H9 (cell line): Measurements from ENCODE around the gene DLG2. TPM values are rescaled to one million over a fixed set of nuclear protein-coding genes. Genes with fewer than 3 reads are reported as not detected.

Experiments used
- DNase-seq: peaks from one replicate; pipeline ENCODE4 v3.0.0-alpha.2; 2017
- H2AFZ ChIP-seq: one replicate; pipeline ENCODE4 v1.6.1; 2013; ENCODE audit warnings: mild to moderate bottlenecking, low read length, control low read depth, moderate library complexity
- H2AK5ac ChIP-seq: 2 replicates; pipeline ENCODE4 v1.6.1; 2013; ENCODE audit warnings: low read length, control low read depth, mixed read lengths; ENCODE audit not compliant: insufficient read length
- H2BK120ac ChIP-seq: one replicate; pipeline ENCODE4 v1.6.1; 2013; ENCODE audit warnings: low read depth, mild to moderate bottlenecking, low read length, control low read depth, inconsistent platforms; ENCODE audit not compliant: poor library complexity, severe bottlenecking
- H2BK12ac ChIP-seq: 2 replicates; pipeline ENCODE4 v1.6.1; 2013; ENCODE audit warnings: low read length, control low read depth, mixed read lengths, low read depth; ENCODE audit not compliant: insufficient read length
- H2BK15ac ChIP-seq: 2 replicates; pipeline ENCODE4 v1.6.1; 2013; ENCODE audit warnings: low read depth, low read length, control low read depth
- H2BK20ac ChIP-seq: one replicate; pipeline ENCODE4 v1.6.1; 2013; ENCODE audit warnings: low read depth, mild to moderate bottlenecking, low read length, control low read depth, inconsistent platforms; ENCODE audit not compliant: poor library complexity, severe bottlenecking
- H2BK5ac ChIP-seq: 2 replicates; pipeline ENCODE4 v1.6.1; 2013; ENCODE audit warnings: low read length, control low read depth, mixed read lengths; ENCODE audit not compliant: insufficient read length
- H3K14ac ChIP-seq: 2 replicates; pipeline ENCODE4 v1.6.1; 2013; ENCODE audit warnings: low read length, control low read depth; ENCODE audit not compliant: insufficient read depth
- H3K18ac ChIP-seq: 2 replicates; pipeline ENCODE4 v1.6.1; 2013; ENCODE audit warnings: low read depth, mild to moderate bottlenecking, mixed read lengths, low read length, control low read depth; ENCODE audit not compliant: insufficient read length
- H3K23ac ChIP-seq: 2 replicates; pipeline ENCODE4 v1.6.1; 2013; ENCODE audit warnings: low read length, control low read depth, mixed read lengths, low read depth; ENCODE audit not compliant: insufficient read length
- H3K23me2 ChIP-seq: 2 replicates; pipeline ENCODE4 v1.6.1; 2013; ENCODE audit warnings: low read depth, mild to moderate bottlenecking, mixed read lengths, low read length, control low read depth; ENCODE audit not compliant: insufficient read length, poor library complexity, severe bottlenecking
- H3K27ac ChIP-seq: 2 replicates; pipeline ENCODE4 v1.5.1; 2013; ENCODE audit warnings: low read length, control low read depth, mixed read lengths, low read depth; ENCODE audit not compliant: insufficient read length
- H3K27me3 ChIP-seq: 2 replicates; pipeline ENCODE4 v1.6.1; 2013; ENCODE audit warnings: low read length, control low read depth, inconsistent platforms; ENCODE audit not compliant: insufficient read depth
- H3K4ac ChIP-seq: 2 replicates; pipeline ENCODE4 v1.6.1; 2013; ENCODE audit warnings: low read depth, mild to moderate bottlenecking, control low read depth, inconsistent platforms, low read length, moderate library complexity
- H3K4me1 ChIP-seq: 2 replicates; pipeline ENCODE4 v1.6.1; 2013; ENCODE audit warnings: low read length, control low read depth, inconsistent platforms; ENCODE audit not compliant: insufficient read depth
- H3K4me2 ChIP-seq: 2 replicates; pipeline ENCODE4 v1.6.1; 2013; ENCODE audit warnings: low read length, control low read depth, mixed read lengths; ENCODE audit not compliant: insufficient read length, insufficient read depth
- H3K56ac ChIP-seq: 2 replicates; pipeline ENCODE4 v1.6.1; 2013; ENCODE audit warnings: low read depth, mild to moderate bottlenecking, mixed read lengths, low read length, control low read depth; ENCODE audit not compliant: insufficient read length
- H3K79me1 ChIP-seq: 2 replicates; pipeline ENCODE4 v1.6.1; 2013; ENCODE audit warnings: low read depth, mild to moderate bottlenecking, moderate library complexity, low read length, control low read depth, inconsistent platforms; ENCODE audit not compliant: insufficient read depth, poor library complexity, severe bottlenecking
- H3K79me2 ChIP-seq: 2 replicates; pipeline ENCODE4 v1.6.1; 2013; ENCODE audit warnings: low read length, control low read depth, inconsistent platforms; ENCODE audit not compliant: insufficient read depth
- H3K9ac ChIP-seq: 2 replicates; pipeline ENCODE4 v1.6.1; 2013; ENCODE audit warnings: low read length, control low read depth, mixed read lengths; ENCODE audit not compliant: insufficient read length; ENCODE audit errors: extremely low read depth
- H3K9me3 ChIP-seq: one replicate; pipeline ENCODE4 v1.6.1; 2013; ENCODE audit warnings: low read depth, low read length, inconsistent platforms; ENCODE audit not compliant: control insufficient read depth
- H3T11ph ChIP-seq: one replicate; pipeline ENCODE4 v1.6.1; 2013; ENCODE audit warnings: mild to moderate bottlenecking, low read length, control low read depth, inconsistent platforms
- H4K20me1 ChIP-seq: one replicate; pipeline ENCODE4 v1.6.1; 2013; ENCODE audit not compliant: control insufficient read depth, insufficient read length, insufficient read depth
- H4K5ac ChIP-seq: 2 replicates; pipeline ENCODE4 v1.6.1; 2013; ENCODE audit warnings: low read depth, mild to moderate bottlenecking, mixed read lengths, low read length, control low read depth; ENCODE audit not compliant: insufficient read length
- H4K8ac ChIP-seq: replicated peaks from 2 replicates; pipeline ENCODE4 v1.6.1; 2013; ENCODE audit warnings: low read length, control low read depth, mixed read lengths, low read depth; ENCODE audit not compliant: insufficient read length
- H4K91ac ChIP-seq: 2 replicates; pipeline ENCODE4 v1.6.1; 2013; ENCODE audit warnings: low read depth, mild to moderate bottlenecking, moderate library complexity, mixed read lengths, low read length, control low read depth; ENCODE audit not compliant: insufficient read length
- H3K27ac Mint-ChIP-seq, 3 experiments: 2 replicates in 2 of 3; 3 replicates in 1 of 3; pipeline ENCODE4 v1.8.0; 2020 to 2021; ENCODE audit warnings: mixed read lengths in 3 of 3, mild to moderate bottlenecking in 1 of 3, moderate library complexity in 1 of 3
- H3K27me3 Mint-ChIP-seq: 2 replicates; pipeline ENCODE4 v1.8.0; 2021; ENCODE audit warnings: low read depth, mild to moderate bottlenecking, moderate library complexity, mixed read lengths
- H3K36me3 Mint-ChIP-seq, 3 experiments: 2 replicates in 2 of 3; 3 replicates in 1 of 3; pipeline ENCODE4 v1.8.0; 2020 to 2021; ENCODE audit warnings: low read depth in 3 of 3, mixed read lengths in 3 of 3; ENCODE audit not compliant: insufficient read depth in 1 of 3
- H3K4me1 Mint-ChIP-seq, 2 experiments: 2 replicates each; pipeline ENCODE4 v1.8.0; 2020; ENCODE audit warnings: mixed read lengths in 2 of 2
- H3K4me3 Mint-ChIP-seq, 2 experiments: 2 replicates in 1 of 2; 3 replicates in 1 of 2; pipeline ENCODE4 v1.8.0; 2020 to 2021; ENCODE audit warnings: mild to moderate bottlenecking in 2 of 2, mixed read lengths in 2 of 2, moderate library complexity in 1 of 2
- H3K9me3 Mint-ChIP-seq, 2 experiments: 2 replicates in 1 of 2; 3 replicates in 1 of 2; pipeline ENCODE4 v1.8.0; 2020; ENCODE audit warnings: mild to moderate bottlenecking in 2 of 2, mixed read lengths in 2 of 2, moderate library complexity in 1 of 2
- WGBS: extraction: QIAGEN DNeasy Blood & Tissue Kit; methylation state at CpG from one replicate; pipeline ENCODE4 v1.1.7; 2013; ENCODE audit warnings: missing lambda C conversion rate, low lambda C conversion rate, mixed read lengths; ENCODE audit not compliant: insufficient read length; ENCODE audit errors: extremely low coverage; 5-methylcytosine and 5-hydroxymethylcytosine counted together
- total RNA-seq: library from RNA; stranded (reverse); gene quantifications from 2 replicates; pipeline ENCODE4 v1.2.1, GENCODE V29; 2021
- TF ChIP-seq, protein P1 (sequence below): fragments of 200-600 bp; sonication (generic); conservative IDR thresholded peaks from 3 replicates; pipeline ENCODE4 v1.8.0; 2021; ENCODE audit warnings: antibody characterized with exemption, mild to moderate bottlenecking

DLG2 gene
- total RNA-seq, 1 experiment from 2014 or later, result 8.0 TPM

DNA sequence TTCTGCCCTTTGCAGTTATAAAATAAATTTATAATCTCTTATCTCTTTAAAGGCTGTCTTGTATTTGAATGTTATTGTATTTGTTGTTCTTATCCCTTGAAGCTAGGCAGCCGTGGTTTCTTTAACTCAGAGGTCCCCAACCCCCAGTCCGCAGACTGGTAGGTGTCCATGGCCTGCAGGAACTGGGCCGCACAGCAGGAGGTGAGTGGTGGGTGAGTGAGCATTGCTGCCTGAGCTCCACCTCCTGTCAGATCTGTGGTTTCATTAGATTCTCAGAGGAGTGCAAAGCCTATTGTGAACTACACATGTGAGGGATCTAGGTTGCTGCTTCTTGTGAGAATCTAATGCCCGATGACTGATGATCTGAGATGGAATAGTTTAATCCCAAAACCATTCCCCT, 1961.0 kb downstream of the DLG2 start:
- Histone ChIP-seq H3K56ac (no peak overlapping the region), H4K8ac (no peak overlapping the region), H2BK20ac (no peak overlapping the region), H3K9me3 (no peaks in the 10 kb centered on the region), H3K27me3 (no peaks in the 10 kb centered on the region), H2AK5ac (no peak overlapping the region), H3K18ac (no peak overlapping the region), H4K20me1 (no peaks in the 10 kb centered on the region), H3K9ac (no peak overlapping the region), H3K4ac (no peak overlapping the region), H3K27ac (no peak overlapping the region), H3K79me2 (no peaks in the 10 kb centered on the region), H2BK12ac (no peak overlapping the region), H3K4me2 (no peak overlapping the region), H4K91ac (no peak overlapping the region), H3K4me1 (peaks cover 5% of the 10 kb centered on the region; the same call in 1 of the 2 replicates), H3T11ph (no peak overlapping the region), H3K23me2 (no peaks in the 10 kb centered on the region), H2BK5ac (no peak overlapping the region), H2AFZ (no peak overlapping the region), H3K14ac (no peak overlapping the region), H3K23ac (no peak overlapping the region), H3K79me1 (no peaks in the 10 kb centered on the region), H2BK120ac (no peak overlapping the region), H2BK15ac (no peak overlapping the region), H4K5ac (no peak overlapping the region)
- H3K36me3 Mint-ChIP-seq, result no peaks in the 10 kb centered on the region
- H3K27me3 Mint-ChIP-seq, result no peaks in the 10 kb centered on the region
- DNase-seq, result no peak
- WGBS, result no CpG with 5 or more reads among the region's 4 CpGs
- H3K4me3 Mint-ChIP-seq, result no peak overlapping the region
- H3K4me1 Mint-ChIP-seq, result peaks cover 8 to 23% of the 10 kb centered on the region in 2 experiments
- TF ChIP-seq, protein P1, sequence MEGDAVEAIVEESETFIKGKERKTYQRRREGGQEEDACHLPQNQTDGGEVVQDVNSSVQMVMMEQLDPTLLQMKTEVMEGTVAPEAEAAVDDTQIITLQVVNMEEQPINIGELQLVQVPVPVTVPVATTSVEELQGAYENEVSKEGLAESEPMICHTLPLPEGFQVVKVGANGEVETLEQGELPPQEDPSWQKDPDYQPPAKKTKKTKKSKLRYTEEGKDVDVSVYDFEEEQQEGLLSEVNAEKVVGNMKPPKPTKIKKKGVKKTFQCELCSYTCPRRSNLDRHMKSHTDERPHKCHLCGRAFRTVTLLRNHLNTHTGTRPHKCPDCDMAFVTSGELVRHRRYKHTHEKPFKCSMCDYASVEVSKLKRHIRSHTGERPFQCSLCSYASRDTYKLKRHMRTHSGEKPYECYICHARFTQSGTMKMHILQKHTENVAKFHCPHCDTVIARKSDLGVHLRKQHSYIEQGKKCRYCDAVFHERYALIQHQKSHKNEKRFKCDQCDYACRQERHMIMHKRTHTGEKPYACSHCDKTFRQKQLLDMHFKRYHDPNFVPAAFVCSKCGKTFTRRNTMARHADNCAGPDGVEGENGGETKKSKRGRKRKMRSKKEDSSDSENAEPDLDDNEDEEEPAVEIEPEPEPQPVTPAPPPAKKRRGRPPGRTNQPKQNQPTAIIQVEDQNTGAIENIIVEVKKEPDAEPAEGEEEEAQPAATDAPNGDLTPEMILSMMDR, result no peak
- H3K27ac Mint-ChIP-seq, result no peak overlapping the region
- no peaks in the 10 kb centered on the region for H3K9me3 Mint-ChIP-seq
